ENCODE results near the gene ANG. TPM values are rescaled to one million over a fixed set of nuclear protein-coding genes. Genes with fewer than 3 reads are reported as not detected.

Gene ANG
- total and polyA plus RNA-seq, 2 donors (not counting 1 experiment from before 2014, with no cell fraction given), result 6.4 to 7.3 TPM

GRCh38 chr14:20655851-20656250 lies 32.7 kb upstream of the ANG start:
- Histone ChIP-seq H3K27me3 (ENCODE audit: control insufficient read depth, insufficient read depth, low read length) (peaks cover 2% of the 10 kb centered on the region), H3K27ac (ENCODE audit: insufficient read depth, low read length) (no peak overlapping the region), H4K20me1 (ENCODE audit: control insufficient read depth, extremely low read depth, insufficient read depth, low read length) (no peaks in the 10 kb centered on the region), H3K4me1 (ENCODE audit: control insufficient read depth, extremely low read depth, insufficient read depth, low read length) (no peaks in the 10 kb centered on the region), H2AFZ (ENCODE audit: low read length) (no peak overlapping the region), H3K9me3 (ENCODE audit: control insufficient read depth, insufficient read depth, low read depth, low read length) (no peaks in the 10 kb centered on the region), H3K4me3 (replicated peaks in 1 of 4; ENCODE audit: control extremely low read depth in 1 of 4, insufficient read depth in 1 of 4, low read depth in 3 of 4, low read length in 4 of 4) (no peak overlapping the region), H3K79me2 (ENCODE audit: control insufficient read depth, insufficient read depth, low read length) (no peaks in the 10 kb centered on the region), H3K4me2 (ENCODE audit: extremely low read depth, insufficient read depth, low read length) (no peak overlapping the region), H3K9ac (ENCODE audit: insufficient read depth, low read length) (no peak overlapping the region), H3K36me3 (ENCODE audit: control insufficient read depth, insufficient read depth, low read length) (no peaks in the 10 kb centered on the region)
- no peak for DNase-seq (ENCODE audit: low read depth in 2 of 2)
- no peak for TF ChIP-seq EZH2 (IDR thresholded peaks at IDR 0.05; ENCODE audit: low read length, missing control alignments)
- TF ChIP-seq CTCF (conservative IDR thresholded peaks at IDR 0.05 in 1 of 2, IDR thresholded peaks at IDR 0.05 in 1 of 2; ENCODE audit: low read depth in 1 of 2, low read length in 2 of 2), result no peak

- H3K27me3 ChIP-seq (ENCODE audit: control insufficient read depth, insufficient read depth, low read length), result peaks cover 2% of the 10 kb centered on the region
- no peak for DNase-seq (ENCODE audit: low read depth in 2 of 2)
- no peak overlapping the region for H2AFZ ChIP-seq (ENCODE audit: low read length)
- no peaks in the 10 kb centered on the region for H3K79me2 ChIP-seq (ENCODE audit: control insufficient read depth, insufficient read depth, low read length)
- TF ChIP-seq CTCF (conservative IDR thresholded peaks at IDR 0.05 in 1 of 2, IDR thresholded peaks at IDR 0.05 in 1 of 2; ENCODE audit: low read depth in 1 of 2, low read length in 2 of 2), result no peak
- H3K36me3 ChIP-seq (ENCODE audit: control insufficient read depth, insufficient read depth, low read length), result no peaks in the 10 kb centered on the region
- no peaks in the 10 kb centered on the region for H3K4me1 ChIP-seq (ENCODE audit: control insufficient read depth, extremely low read depth, insufficient read depth, low read length)
- H4K20me1 ChIP-seq (ENCODE audit: control insufficient read depth, extremely low read depth, insufficient read depth, low read length), result no peaks in the 10 kb centered on the region
- no peak overlapping the region for H3K9ac ChIP-seq (ENCODE audit: insufficient read depth, low read length)
- H3K27ac ChIP-seq (ENCODE audit: insufficient read depth, low read length), result no peak overlapping the region
- H3K4me3 ChIP-seq (replicated peaks in 1 of 4; ENCODE audit: control extremely low read depth in 1 of 4, insufficient read depth in 1 of 4, low read depth in 3 of 4, low read length in 4 of 4), result no peak overlapping the region
- no peak overlapping the region for H3K4me2 ChIP-seq (ENCODE audit: extremely low read depth, insufficient read depth, low read length)
- H3K9me3 ChIP-seq (ENCODE audit: control insufficient read depth, insufficient read depth, low read depth, low read length), result no peaks in the 10 kb centered on the region
Observed at GRCh38 chr14:20656274-20656673, 32.3 kb upstream of the ANG start.

GRCh38 chr14:20657216-20658211 lies 31.1 kb upstream of the ANG start:
- Histone ChIP-seq H3K79me2 (ENCODE audit: control insufficient read depth, insufficient read depth, low read length) (no peaks in the 10 kb centered on the region), H4K20me1 (ENCODE audit: control insufficient read depth, extremely low read depth, insufficient read depth, low read length) (no peaks in the 10 kb centered on the region), H3K4me3 (replicated peaks in 1 of 4; ENCODE audit: control extremely low read depth in 1 of 4, insufficient read depth in 1 of 4, low read depth in 3 of 4, low read length in 4 of 4) (no peak overlapping the region), H3K4me2 (ENCODE audit: extremely low read depth, insufficient read depth, low read length) (no peak overlapping the region), H3K4me1 (ENCODE audit: control insufficient read depth, extremely low read depth, insufficient read depth, low read length) (no peaks in the 10 kb centered on the region), H3K27me3 (ENCODE audit: control insufficient read depth, insufficient read depth, low read length) (peaks cover 2% of the 10 kb centered on the region), H3K36me3 (ENCODE audit: control insufficient read depth, insufficient read depth, low read length) (no peaks in the 10 kb centered on the region), H3K9ac (ENCODE audit: insufficient read depth, low read length) (no peak overlapping the region), H3K9me3 (ENCODE audit: control insufficient read depth, insufficient read depth, low read depth, low read length) (no peaks in the 10 kb centered on the region), H2AFZ (ENCODE audit: low read length) (no peak overlapping the region), H3K27ac (ENCODE audit: insufficient read depth, low read length) (no peak overlapping the region)
- TF ChIP-seq EZH2 (IDR thresholded peaks at IDR 0.05; ENCODE audit: low read length, missing control alignments) (no peak), CTCF (conservative IDR thresholded peaks at IDR 0.05 in 1 of 2, IDR thresholded peaks at IDR 0.05 in 1 of 2; ENCODE audit: low read depth in 1 of 2, low read length in 2 of 2) (no peak)
- DNase-seq (ENCODE audit: low read depth in 2 of 2), result no peak

Measured in fibroblast of lung (primary cell).